ENCODE measurements around the gene STK40.

STK40 gene

DNA sequence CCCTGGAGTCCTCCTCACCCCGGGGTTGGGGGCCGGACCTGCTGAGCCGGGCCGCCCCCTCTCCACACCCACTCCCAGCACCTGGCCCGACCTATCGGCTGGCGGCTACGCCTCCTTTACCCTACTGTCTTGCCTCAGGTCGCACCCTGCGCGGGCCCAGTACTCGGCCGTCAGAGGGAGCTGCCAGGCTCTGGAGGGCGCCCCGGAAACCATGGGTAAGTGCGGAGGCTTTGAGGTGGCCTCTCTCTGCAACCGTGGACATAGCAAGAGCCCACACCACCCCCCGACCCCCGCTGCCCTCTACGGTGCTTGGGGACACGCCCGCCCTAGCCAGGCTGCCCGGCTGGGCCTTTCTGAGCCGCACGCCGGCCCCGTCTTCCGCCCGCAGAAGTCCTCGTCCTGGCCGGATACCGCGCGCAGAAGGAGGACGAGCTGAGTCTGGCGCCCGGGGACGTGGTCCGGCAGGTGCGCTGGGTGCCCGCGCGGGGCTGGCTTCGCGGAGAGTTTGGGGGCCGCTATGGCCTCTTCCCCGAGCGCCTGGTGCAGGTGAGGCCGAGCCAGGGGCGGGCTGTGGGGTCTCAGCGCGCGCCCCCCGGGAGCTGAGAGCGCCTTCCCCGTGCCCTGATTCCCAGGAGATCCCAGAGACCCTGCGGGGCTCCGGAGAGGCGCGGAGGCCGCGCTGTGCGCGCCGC lies 79.4 kb downstream of the STK40 start, which contains the start of gene SH3D21:
SH3D21 (plus strand) TSS at position 159 of the 692 bp plus-strand sequence; CDS start at position 212, 53 bp downstream.
- DNase-seq, result no peak

DNA sequence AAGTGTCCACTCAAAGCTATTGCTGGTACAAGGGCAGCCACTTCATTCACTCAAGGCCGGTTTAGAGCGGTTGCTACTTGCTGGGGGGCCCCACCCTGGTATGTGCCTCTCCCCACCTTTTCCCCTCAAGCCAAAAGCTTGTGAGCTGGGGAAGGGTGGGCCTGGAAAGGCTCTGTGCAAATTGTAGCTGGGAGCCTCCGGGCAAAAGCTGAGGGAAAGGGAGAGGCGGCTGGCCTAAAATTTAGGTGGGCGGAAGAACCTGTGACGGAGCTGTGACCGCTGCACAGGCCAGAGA lies 79.9 kb downstream of the STK40 start:
- DNase-seq, result no peak

DNA sequence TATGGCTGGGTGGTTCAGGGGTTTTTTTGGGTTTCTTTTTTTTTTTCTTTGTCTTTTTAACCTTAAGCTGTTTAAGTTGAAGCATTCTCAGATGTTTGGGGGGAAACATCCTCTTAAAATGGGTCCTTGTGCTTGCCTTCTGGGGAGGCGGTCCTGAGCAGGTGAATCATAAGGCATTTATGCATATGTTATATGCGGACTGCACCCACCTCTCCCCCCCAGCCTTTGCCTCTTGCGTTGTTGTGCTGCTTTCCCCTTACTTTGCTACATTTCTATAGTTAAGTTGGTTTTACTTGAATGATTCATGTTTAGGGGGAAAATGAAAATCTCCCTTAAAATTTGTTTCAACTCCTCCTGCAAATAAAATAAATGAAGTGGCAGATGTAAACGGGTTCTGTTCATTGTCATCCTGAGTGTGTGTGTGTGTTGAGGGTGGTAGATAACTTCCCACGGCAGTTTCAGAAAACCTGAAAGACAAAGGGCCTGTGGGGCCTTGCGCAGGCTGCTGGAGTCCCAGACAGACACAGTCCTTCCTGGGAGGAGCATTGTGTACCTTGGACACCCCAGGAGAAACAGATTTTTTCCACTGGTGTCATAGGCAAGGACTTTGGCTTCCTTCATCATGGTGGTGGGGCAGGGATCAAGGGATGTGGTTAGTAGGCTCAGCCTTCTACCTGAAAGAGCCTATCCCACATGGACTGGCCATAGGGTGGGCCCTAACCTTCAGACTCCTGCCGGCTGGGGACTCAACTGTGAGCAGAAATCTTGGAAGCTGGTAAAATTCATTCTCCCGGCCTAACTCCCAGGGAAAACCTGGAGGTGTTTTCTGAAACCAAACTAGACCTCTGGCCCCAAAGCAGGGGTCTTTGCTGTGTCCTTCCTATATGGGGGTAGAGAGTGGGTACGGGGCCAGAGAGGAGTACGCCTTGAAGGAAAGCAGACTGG lies 80.5 kb downstream of the STK40 start:
- DNase-seq, result no peak

DNA sequence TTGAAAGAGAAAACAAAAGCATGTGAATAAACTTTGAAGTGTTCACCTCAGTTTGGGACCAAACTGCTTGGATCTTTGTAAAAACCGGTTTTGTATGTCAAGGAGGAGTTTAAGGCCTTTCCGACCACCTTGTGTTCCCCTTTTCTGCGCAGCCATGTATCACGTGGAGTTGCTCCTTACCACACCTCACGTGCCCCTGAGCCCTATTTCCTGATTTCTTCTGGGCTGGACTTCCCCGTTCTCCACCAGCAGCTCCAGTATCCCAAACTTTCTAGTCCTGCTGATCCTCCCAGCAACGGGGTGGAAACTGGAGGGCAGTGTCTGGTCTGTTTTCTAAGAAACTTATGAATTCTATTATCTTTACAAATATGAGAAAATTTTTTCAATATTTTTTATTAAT lies 81.2 kb downstream of the STK40 start:
- no peak for DNase-seq

DNA sequence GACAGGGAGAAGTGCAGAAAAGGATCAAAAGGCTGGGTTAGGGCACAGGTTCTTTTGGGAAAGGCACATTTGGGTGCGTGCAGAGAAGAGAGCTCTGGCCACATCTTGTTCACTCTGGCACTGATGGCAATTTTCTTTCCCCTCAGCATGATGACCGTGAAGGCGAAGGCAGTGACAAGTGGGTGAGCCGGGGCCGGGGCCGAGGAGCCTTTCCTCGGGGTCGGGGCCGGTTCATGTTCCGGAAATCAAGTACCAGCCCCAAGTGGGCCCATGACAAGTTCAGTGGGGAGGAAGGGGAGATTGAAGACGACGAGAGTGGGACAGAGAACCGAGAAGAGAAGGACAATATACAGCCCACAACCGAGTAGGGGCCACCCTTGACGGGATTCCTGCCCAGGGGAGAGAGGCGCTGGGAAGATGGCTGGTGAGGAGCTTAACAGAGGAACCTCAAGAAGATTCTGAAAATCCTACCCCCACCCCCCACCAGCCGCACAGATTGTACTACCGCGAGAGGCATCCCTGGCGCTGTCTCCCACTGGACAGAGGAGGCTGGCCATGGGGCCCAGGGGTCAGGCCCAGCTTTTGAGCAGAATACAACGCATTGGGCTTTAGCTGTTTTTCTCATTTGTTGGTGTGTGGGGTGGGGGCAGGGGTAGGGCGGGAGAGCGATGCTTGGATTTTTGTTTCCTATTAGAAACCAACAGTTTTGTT lies 81.9 kb downstream of the STK40 start:
- no peak for DNase-seq

DNA sequence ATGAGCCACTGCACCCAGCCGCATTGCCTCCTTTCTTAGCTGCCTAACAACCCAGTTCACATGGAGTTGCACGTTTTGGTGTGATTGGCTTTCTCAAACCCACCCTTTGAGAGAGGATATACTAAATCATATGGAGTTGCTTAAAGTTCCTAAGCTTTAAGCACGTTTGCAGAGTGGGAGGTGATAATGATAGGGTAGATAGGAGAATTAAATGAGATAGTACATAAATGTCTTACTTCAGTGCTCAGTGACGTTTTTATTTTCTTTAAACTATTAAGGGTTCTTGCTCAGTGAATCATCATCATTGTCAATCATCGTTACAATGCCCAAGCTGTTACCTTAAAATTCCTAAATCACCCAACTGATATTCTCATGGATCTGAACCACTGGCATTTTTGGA lies 82.5 kb downstream of the STK40 start:
- no peak for DNase-seq

DNA sequence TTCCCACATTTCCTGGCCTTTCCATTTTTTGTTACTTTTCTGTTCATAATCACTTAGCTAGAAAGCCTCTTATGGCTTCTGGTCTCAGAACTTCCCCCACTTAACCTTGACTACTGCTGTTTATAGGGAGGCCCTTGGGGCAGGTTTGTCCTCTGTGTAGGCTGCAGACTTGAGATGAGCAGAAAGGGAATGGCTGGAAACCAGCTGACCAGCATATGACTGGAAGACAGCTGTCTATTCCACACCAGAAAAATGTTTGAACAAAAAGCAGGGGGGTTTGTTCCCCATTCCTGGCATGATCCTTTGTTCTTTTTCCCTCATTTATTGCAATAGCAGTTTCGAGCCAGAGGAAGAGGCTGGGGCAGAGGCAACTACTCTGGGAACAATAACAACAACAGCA lies 84.5 kb downstream of the STK40 start:
- no peak for DNase-seq

DNA sequence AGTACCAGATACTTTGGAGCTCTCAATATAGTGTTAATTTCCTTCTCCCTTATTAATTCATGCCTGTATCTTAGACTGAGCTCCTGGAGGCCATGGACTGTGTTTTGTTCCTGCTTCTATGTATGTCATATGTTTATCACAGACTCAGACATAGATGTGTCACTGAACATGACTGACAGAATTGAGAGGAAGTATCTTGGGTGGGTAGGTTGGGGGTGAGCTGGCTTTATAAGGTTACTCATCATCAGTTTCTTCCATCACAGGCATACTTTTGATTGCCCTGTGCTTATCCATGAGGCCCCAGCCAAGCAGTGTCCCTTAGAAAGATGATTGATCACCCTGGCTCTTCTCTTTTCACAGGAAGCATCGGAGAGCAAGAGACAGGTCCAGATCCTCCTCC lies 85.2 kb downstream of the STK40 start:
- DNase-seq, result no peak

DNA sequence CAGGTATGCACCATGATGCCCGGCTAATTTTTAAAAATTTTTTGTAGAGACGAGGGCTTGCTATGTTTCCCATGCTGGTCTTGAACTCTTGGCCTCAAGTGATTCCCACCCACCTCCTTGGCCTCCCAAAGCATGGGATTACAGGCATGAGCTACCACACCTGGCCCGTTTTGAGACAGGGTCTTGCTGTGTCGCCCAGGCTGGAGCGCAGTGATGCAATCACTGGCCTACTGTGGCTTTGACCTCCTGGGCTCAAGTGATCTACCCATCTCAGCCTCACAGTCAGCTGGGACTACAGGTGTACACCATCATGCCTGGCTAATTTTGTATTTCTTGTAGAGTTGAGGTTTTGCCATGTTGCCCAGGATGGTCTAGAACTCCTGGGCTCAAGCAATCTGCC lies 87.1 kb downstream of the STK40 start:
- DNase-seq, result no peak

DNA sequence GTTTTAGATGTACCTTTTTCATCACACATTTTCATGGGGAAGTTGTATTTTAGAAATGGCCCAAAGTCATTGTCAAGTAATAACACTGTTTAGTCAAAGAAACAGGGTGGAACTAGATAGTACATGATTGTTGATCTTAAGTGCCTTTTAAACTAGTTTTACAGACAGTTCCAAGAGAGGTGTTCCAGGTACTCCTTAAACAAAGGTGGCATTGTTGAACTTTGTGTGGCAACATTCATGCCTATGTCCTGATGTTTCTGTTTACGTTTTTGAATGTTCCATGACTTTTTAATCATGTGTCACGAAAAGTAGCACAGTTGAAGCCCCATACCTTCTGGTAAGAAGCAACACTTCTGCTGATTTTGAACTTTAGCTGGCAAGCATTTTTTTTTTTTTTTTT lies 88.7 kb downstream of the STK40 start:
- DNase-seq, result no peak

DNA sequence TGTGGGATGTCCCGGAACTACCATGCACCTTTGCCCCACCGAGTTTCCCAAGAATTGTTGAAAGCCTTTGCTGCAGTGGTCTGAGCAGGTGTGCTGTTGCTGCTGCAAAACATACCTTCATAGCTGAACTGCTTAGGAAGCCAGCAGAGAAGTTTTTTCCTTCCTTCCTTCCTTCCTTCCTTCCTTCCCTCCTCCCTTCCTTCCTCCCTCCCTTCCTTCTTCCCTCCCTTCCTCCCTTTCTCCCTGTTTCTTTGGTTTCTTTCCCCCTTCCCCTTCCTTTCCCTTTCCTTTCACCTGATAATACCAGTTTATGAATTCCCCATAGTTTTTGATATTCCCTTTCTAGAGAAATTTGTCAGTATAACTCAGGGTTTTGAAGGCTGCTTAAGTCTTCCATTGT lies 90.3 kb downstream of the STK40 start:
- DNase-seq, result no peak

Data from retina (tissue), 1 donor.